ENCODE measurements around the gene MAD1L1. TPM values are rescaled to one million over a fixed set of nuclear protein-coding genes. Genes with fewer than 3 reads are reported as not detected.
A peak's percentile ranks its signal among the peaks of the same experiment; 100 is the strongest.
"Not testable (repeated sequence)": the region's sequence is repeated elsewhere in the genome, so short reads cannot be mapped to it uniquely, and the experiment has no call there.

Gene MAD1L1
- total and polyA plus RNA-seq, 8 donors, result 21.4 to 58.8 (median 22.5) TPM

- no peaks in the 10 kb centered on the region for H3K9me3 ChIP-seq
- no peak for TF ChIP-seq CTCF (IDR thresholded peaks at IDR 0.05)
- peaks cover 0 to 60% of the 10 kb centered on the region in 2 donors for H3K36me3 ChIP-seq
- no peaks in the 10 kb centered on the region for H3K4me1 ChIP-seq
- no peak overlapping the region for H3K27ac ChIP-seq
- no peaks in the 10 kb centered on the region for H3K27me3 ChIP-seq
- ATAC-seq (no peak), DNase-seq (peak in 1 of 4 donors; percentile 35)
- intact Hi-C loops (cut with DNase I), result no loop called here
- no peak overlapping the region for H3K4me3 ChIP-seq
Observed at GRCh38 chr7:2273866-2274265, 41.1 kb upstream of the MAD1L1 start.

- Histone ChIP-seq H3K4me1 (no peaks in the 10 kb centered on the region), H3K9me3 (no peaks in the 10 kb centered on the region), H3K36me3 (peaks cover 0 to 54% of the 10 kb centered on the region in 2 donors), H3K27ac (no peak overlapping the region), H3K27me3 (no peaks in the 10 kb centered on the region), H3K4me3 (no peak overlapping the region)
- DNase-seq (no peak), ATAC-seq (no peak)
- TF ChIP-seq CTCF (IDR thresholded peaks at IDR 0.05), result no peak
- intact Hi-C loops (cut with DNase I), result no loop called here
Observed at GRCh38 chr7:2272031-2272430, 39.3 kb upstream of the MAD1L1 start.

DNA sequence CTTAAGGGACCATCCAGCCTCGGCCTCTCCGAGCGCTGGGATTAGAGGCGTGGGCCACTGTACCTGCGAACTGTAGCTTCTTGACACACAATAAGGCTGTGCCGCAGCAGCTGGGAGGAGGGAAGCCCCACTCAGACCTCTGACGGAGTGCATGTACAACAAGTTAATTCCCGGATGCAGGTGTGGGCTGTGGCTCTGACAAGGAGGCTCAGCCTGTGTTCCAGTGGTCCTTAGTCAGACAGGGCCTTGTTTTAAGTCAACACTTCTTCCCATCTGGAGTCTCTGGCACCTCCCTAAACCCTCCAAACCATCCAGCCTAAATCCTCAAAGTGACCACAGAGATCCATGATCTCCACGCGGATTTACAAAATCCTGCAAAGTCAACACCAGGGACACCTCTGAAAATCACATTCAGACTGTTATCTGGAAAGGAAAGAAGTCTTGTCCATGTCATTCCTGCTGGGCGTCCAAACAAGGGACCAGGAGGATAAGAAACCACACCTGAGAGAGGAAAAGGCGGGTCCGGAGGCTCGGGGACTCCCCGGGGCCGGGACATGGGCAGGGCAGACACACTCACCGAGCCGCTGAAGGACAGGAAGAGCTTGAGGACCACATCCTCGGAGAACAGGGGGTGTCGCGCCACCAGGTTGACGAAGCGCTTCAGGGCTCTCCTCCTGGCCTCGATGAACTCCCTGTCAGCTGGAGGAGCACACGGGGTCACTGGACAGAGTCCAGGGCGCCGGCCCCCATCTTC, 38.7 kb upstream of the MAD1L1 start:
- TF ChIP-seq CTCF (IDR thresholded peaks at IDR 0.05), result no peak
- H3K9me3 ChIP-seq, result no peaks in the 10 kb centered on the region
- H3K27ac ChIP-seq, result no peak overlapping the region
- H3K36me3 ChIP-seq, result peaks cover 0 to 53% of the 10 kb centered on the region in 2 donors
- ATAC-seq (no peak), DNase-seq (no peak)
- H3K4me3 ChIP-seq, result no peak overlapping the region
- intact Hi-C loops (cut with DNase I), result no loop called here
- H3K27me3 ChIP-seq, result no peaks in the 10 kb centered on the region
- no peaks in the 10 kb centered on the region for H3K4me1 ChIP-seq

- Histone ChIP-seq H3K27ac (no peak overlapping the region), H3K36me3 (peaks cover 0 to 45% of the 10 kb centered on the region in 2 donors), H3K9me3 (no peaks in the 10 kb centered on the region), H3K4me3 (no peak overlapping the region), H3K27me3 (no peaks in the 10 kb centered on the region), H3K4me1 (no peaks in the 10 kb centered on the region)
- DNase-seq, result no peak
- intact Hi-C loops (cut with DNase I), result no loop called here
- ATAC-seq, result no peak
- no peak for TF ChIP-seq CTCF (IDR thresholded peaks at IDR 0.05)
Observed at GRCh38 chr7:2270495-2270894, 37.8 kb upstream of the MAD1L1 start.

DNA sequence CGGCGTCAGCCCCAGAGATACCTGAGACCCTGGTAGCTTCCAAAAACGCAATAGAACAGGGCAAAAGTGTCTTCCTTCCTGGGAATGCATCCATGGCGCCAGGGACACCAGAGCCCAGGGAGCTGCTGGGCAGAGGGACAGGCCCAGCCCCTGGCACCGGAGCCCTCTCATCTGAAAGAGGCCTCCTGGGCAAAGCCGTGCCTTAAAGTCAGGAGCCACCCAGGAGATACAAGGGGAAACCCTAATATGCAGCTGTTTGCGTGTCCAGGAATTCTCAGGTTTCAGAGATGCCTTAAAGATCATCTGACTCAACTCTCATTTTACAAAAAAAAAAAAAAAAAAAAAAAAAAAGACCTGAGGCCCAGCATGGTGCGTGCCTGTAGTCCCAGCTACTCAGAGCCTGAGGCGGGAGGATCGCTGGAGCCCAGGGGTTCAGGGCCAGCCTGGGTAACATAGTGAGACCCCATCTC, 37.3 kb upstream of the MAD1L1 start:
- Histone ChIP-seq H3K27ac (no peak overlapping the region), H3K36me3 (peaks cover 0 to 42% of the 10 kb centered on the region in 2 donors), H3K4me1 (no peaks in the 10 kb centered on the region), H3K4me3 (no peak overlapping the region), H3K9me3 (no peaks in the 10 kb centered on the region), H3K27me3 (no peaks in the 10 kb centered on the region)
- no peak for ATAC-seq
- intact Hi-C loops (cut with DNase I), result no loop called here
- DNase-seq, result no peak
- TF ChIP-seq CTCF (IDR thresholded peaks at IDR 0.05), result no peak

DNA sequence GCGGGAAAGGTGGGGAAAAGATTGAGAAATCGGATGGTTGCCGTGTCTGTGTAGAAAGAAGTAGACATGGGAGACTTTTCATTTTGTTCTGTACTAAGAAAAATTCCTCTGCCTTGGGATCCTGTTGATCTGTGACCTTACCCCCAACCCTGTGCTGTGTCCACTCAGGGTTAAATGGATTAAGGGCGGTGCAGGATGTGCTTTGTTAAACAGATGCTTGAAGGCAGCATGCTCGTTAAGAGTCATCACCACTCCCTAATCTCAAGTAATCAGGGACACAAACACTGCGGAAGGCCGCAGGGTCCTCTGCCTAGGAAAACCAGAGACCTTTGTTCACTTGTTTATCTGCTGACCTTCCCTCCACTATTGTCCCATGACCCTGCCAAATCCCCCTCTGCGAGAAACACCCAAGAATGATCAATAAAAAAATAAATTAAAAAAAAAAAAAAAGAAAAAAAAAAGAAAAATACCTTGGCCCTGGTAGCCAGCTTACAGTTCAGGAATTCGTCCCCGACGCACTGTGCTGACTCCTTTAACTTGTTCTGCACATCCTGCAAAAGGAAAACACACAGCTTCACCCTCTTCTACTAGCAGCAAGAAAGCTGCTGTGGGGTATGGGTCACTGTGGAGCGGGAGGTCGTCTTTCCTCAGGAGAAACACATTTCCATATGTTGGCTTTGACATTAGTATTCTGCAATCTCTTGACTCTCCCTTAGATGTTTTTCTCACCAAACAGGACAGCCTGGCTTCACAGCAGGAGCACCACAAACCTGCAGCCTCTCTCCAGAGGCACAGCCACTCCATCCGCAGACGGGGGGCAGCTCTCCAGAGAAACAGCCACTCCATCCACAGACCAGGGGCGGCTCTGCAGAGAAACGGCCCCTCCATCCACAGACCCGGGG, 36.6 kb upstream of the MAD1L1 start:
- H3K27ac ChIP-seq, result peak overlapping the region in 1 of 2 donors; percentile 9
- intact Hi-C loops (cut with DNase I); H3K9me3 ChIP-seq; H3K27me3 ChIP-seq; ATAC-seq; H3K4me1 ChIP-seq; DNase-seq; H3K4me3 ChIP-seq: not testable (repeated sequence)
- H3K36me3 ChIP-seq, result peaks cover 0 to 38% of the 10 kb centered on the region in 2 donors

Measured in left lung (tissue), 10 donors.